Smooth muscle cell (in vitro differentiated cells): ENCODE results near the gene MINK1. TPM values are rescaled to one million over a fixed set of nuclear protein-coding genes. Genes with fewer than 3 reads are reported as not detected.

Source experiments
- DNase-seq: peaks from one replicate; lab custom pipeline; 2025; ENCODE audit not compliant: unreplicated experiment; lab: John Stamatoyannopoulos, UW
- H2AFZ ChIP-seq: fragments of 200-600 bp; sonication (generic); 2 replicates; pipeline ENCODE4 v1.6.0; 2016; ENCODE audit warnings: antibody characterized with exemption, low read depth, mild to moderate bottlenecking
- H3F3A ChIP-seq: fragments of 200-600 bp; sonication (generic); 2 replicates; pipeline ENCODE4 v1.6.0; 2017; ENCODE audit warnings: antibody characterized with exemption, low read depth
- H3K27ac ChIP-seq: fragments of 200-600 bp; sonication (generic); 2 replicates; pipeline ENCODE4 v1.5.1; 2016; ENCODE audit warnings: low read depth, mild to moderate bottlenecking
- H3K27me3 ChIP-seq: fragments of 200-600 bp; sonication (generic); 2 replicates; pipeline ENCODE4 v1.6.1; 2016; ENCODE audit warnings: low read depth, mild to moderate bottlenecking
- H3K36me3 ChIP-seq: fragments of 200-600 bp; sonication (generic); 2 replicates; pipeline ENCODE4 v1.5.1; 2016; ENCODE audit warnings: low read depth
- H3K4me1 ChIP-seq: fragments of 200-600 bp; sonication (generic); 2 replicates; pipeline ENCODE4 v1.5.1; 2016; ENCODE audit warnings: low read depth
- H3K4me2 ChIP-seq: fragments of 200-600 bp; sonication (generic); 2 replicates; pipeline ENCODE4 v1.6.0; 2016; ENCODE audit warnings: mild to moderate bottlenecking
- H3K4me3 ChIP-seq: fragments of 200-600 bp; sonication (generic); 2 replicates; pipeline ENCODE4 v1.5.1; 2016; ENCODE audit warnings: mild to moderate bottlenecking
- H3K79me2 ChIP-seq: fragments of 200-600 bp; sonication (generic); 2 replicates; pipeline ENCODE4 v1.6.0; 2016; ENCODE audit warnings: low read depth, mild to moderate bottlenecking
- H3K9ac ChIP-seq: fragments of 200-600 bp; sonication (generic); 2 replicates; pipeline ENCODE4 v1.6.0; 2016; ENCODE audit warnings: low read depth
- H3K9me3 ChIP-seq: fragments of 200-600 bp; sonication (generic); replicated peaks from 2 replicates; pipeline ENCODE4 v1.5.1; 2016; ENCODE audit warnings: low read depth
- H4K20me1 ChIP-seq: fragments of 200-600 bp; sonication (generic); 2 replicates; pipeline ENCODE4 v1.6.0; 2016; ENCODE audit warnings: low read depth
- WGBS: methylation state at CpG from one replicate; pipeline ENCODE4 v1.1.7; 2016; ENCODE audit warnings: low lambda C conversion rate; 5-methylcytosine and 5-hydroxymethylcytosine counted together
- polyA plus RNA-seq: library from polyadenylated mRNA; unstranded; fragments of >200 nt; fragmentation: Nextera tagmentation; extraction: Ambion mirVana; gene quantifications from 2 replicates; pipeline ENCODE4 v1.2.1, GENCODE V29; 2016
- total RNA-seq: library from RNA; depleted of rRNA; stranded (reverse); fragments of >200 nt; gene quantifications from 2 replicates; pipeline ENCODE4 v1.2.3, GENCODE V29; 2014
- TF ChIP-seq, protein P1 (sequence below): fragments of 200-600 bp; sonication (generic); IDR thresholded peaks from 2 replicates; pipeline ENCODE4 v1.5.1; 2017; ENCODE audit warnings: borderline replicate concordance, mild to moderate bottlenecking, antibody characterized with exemption; ENCODE audit not compliant: insufficient read depth, poor library complexity, severe bottlenecking

The MINK1 gene
- total and polyA plus RNA-seq, 2 experiments from 2014 or later: 26.6 to 26.8 TPM

DNA sequence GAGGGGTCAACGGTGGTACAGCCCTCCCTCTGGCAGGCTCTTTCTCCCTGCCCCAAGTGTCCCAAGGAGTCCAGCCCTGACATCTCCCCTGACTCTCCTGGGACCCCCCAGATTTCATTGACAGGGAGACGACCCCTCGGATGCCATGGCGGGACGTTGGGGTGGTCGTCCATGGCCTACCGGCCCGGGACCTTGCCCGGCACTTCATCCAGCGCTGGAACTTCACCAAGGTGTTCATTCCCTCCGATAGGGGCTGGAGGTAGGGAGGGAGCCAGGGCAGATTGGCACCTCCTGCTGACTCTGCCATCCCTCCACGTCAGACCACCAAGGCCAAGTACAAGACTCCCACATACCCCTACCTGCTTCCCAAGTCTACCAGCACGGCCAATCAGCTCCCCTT, 16.3 kb upstream of the MINK1 start:
- TF ChIP-seq, protein P1, sequence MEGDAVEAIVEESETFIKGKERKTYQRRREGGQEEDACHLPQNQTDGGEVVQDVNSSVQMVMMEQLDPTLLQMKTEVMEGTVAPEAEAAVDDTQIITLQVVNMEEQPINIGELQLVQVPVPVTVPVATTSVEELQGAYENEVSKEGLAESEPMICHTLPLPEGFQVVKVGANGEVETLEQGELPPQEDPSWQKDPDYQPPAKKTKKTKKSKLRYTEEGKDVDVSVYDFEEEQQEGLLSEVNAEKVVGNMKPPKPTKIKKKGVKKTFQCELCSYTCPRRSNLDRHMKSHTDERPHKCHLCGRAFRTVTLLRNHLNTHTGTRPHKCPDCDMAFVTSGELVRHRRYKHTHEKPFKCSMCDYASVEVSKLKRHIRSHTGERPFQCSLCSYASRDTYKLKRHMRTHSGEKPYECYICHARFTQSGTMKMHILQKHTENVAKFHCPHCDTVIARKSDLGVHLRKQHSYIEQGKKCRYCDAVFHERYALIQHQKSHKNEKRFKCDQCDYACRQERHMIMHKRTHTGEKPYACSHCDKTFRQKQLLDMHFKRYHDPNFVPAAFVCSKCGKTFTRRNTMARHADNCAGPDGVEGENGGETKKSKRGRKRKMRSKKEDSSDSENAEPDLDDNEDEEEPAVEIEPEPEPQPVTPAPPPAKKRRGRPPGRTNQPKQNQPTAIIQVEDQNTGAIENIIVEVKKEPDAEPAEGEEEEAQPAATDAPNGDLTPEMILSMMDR: no peak
- Histone ChIP-seq H3K4me2 (no peak overlapping the region), H3K27ac (no peak overlapping the region), H3K36me3 (no peaks in the 10 kb centered on the region), H3F3A (no peaks in the 10 kb centered on the region), H4K20me1 (no peaks in the 10 kb centered on the region), H3K9me3 (no peaks in the 10 kb centered on the region), H2AFZ (no peak overlapping the region), H3K4me1 (no peaks in the 10 kb centered on the region), H3K9ac (no peak overlapping the region), H3K79me2 (no peaks in the 10 kb centered on the region), H3K27me3 (no peaks in the 10 kb centered on the region), H3K4me3 (no peak overlapping the region)
- DNase-seq: no peak
- WGBS: 92% methylated on average over 13 of the region's 13 CpGs

DNA sequence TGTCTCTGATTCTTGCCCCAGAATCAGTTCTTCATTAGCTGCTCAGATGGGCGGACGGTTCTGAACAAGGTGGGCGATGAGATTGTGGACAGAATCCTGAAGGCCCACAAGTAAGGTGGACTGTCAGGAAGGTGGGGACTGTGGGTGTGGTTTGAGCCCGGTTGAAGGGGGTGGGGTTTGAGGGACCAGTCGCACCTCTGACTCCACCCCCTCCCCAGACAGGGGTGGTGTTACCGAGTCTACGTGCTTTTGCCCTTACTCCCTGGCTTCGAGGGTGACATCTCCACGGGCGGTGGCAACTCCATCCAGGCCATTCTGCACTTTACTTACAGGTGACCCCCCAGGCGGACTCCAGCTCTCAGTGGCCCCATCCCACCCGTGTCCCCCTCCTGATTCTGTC, 14.9 kb upstream of the MINK1 start:
- 87% methylated on average over 11 of the region's 12 CpGs for WGBS
- TF ChIP-seq, protein P1: no peak
- Histone ChIP-seq H3K79me2 (no peaks in the 10 kb centered on the region), H3F3A (no peaks in the 10 kb centered on the region), H3K27ac (no peak overlapping the region), H3K36me3 (no peaks in the 10 kb centered on the region), H3K4me1 (no peaks in the 10 kb centered on the region), H3K4me2 (no peak overlapping the region), H3K9ac (no peak overlapping the region), H3K27me3 (no peaks in the 10 kb centered on the region), H2AFZ (no peak overlapping the region), H3K9me3 (no peaks in the 10 kb centered on the region), H4K20me1 (no peaks in the 10 kb centered on the region), H3K4me3 (no peak overlapping the region)
- DNase-seq: no peak

- H3K9me3 ChIP-seq: no peaks in the 10 kb centered on the region
- H3K27me3 ChIP-seq: no peaks in the 10 kb centered on the region
- TF ChIP-seq, protein P1: no peak
- no peak overlapping the region for H3K4me3 ChIP-seq
- H3K4me2 ChIP-seq: no peak overlapping the region
- 91% methylated on average over 3 of the region's 3 CpGs for WGBS
- no peaks in the 10 kb centered on the region for H3F3A ChIP-seq
- DNase-seq: no peak
- no peaks in the 10 kb centered on the region for H4K20me1 ChIP-seq
- H3K9ac ChIP-seq: no peak overlapping the region
- H3K4me1 ChIP-seq: no peaks in the 10 kb centered on the region
- no peaks in the 10 kb centered on the region for H3K79me2 ChIP-seq
- no peak overlapping the region for H3K27ac ChIP-seq
- no peak overlapping the region for H2AFZ ChIP-seq
- no peaks in the 10 kb centered on the region for H3K36me3 ChIP-seq
Observed at GRCh38 chr17:4822835-4823234, 10.3 kb upstream of the MINK1 start.

DNA sequence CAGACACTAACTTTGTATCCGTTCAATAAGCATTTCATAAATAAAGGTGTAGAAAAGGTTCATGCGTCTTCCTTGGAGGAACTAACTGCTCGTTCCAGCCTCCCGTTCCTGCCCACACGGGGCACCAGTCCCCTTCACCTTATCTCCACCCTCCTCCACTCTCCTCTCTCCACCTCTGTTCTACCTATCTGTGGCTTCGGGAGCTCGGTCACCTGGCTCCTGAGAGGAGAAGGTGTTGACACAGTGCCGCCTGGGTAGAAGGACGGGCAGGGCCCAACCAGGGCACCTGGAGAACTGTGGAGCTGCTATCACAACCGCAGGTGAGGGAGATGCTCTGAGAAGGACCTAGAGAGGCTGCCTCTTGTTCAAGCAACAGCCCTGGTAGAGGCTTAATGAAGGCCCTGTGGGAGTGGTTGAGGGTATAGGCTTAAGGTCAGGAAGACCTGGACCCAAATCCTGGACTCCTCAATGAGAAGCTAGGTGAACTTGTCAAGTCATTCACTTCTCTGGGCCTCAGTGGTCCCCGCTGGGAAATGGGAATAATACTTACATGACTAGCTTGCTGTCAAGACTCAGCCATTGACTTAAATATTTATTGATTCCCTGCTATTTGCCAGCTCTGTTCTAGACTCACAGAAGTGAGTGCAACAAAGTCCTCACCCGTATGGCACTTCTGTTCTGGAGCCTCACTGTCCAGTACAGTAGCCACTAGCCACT, 9.6 kb upstream of the MINK1 start:
- Histone ChIP-seq H3K4me2 (no peak overlapping the region), H3K79me2 (no peaks in the 10 kb centered on the region), H3K27me3 (no peaks in the 10 kb centered on the region), H2AFZ (no peak overlapping the region), H3K36me3 (no peaks in the 10 kb centered on the region), H3K27ac (no peak overlapping the region), H3K4me3 (no peak overlapping the region), H3K9me3 (no peaks in the 10 kb centered on the region), H3F3A (no peaks in the 10 kb centered on the region), H3K4me1 (no peaks in the 10 kb centered on the region), H3K9ac (no peak overlapping the region), H4K20me1 (no peaks in the 10 kb centered on the region)
- whole genome bisulfite sequencing: 92% methylated on average over 12 of the region's 12 CpGs
- DNase-seq: no peak
- TF ChIP-seq, protein P1: no peak
